AG09309 (cell line): Measurements from ENCODE around the gene SLC35A4.
"Not testable (repeated sequence)": the region's sequence is repeated elsewhere in the genome, so short reads cannot be mapped to it uniquely, and the experiment has no call there.

Experiments used
- DNase-seq: peaks from one replicate; pipeline ENCODE4 v3.0.0-alpha.2; 2010; ENCODE audit warnings: low read depth
- H3K4me3 ChIP-seq: 2 replicates; pipeline ENCODE4 v1.5.1; 2011; ENCODE audit warnings: mild to moderate bottlenecking, low read depth, low read length, moderate library complexity; ENCODE audit not compliant: control insufficient read depth
- CTCF ChIP-seq: IDR thresholded peaks from 2 replicates; pipeline ENCODE4 v1.5.1; 2011; ENCODE audit warnings: mild to moderate bottlenecking, low read depth, low read length, inconsistent platforms; ENCODE audit not compliant: insufficient read depth, control insufficient read depth; ENCODE audit errors: missing control alignments

The SLC35A4 gene

GRCh38 chr5:140576776-140577201 lies 12.2 kb downstream of the SLC35A4 start:
- no peak for DNase-seq
- TF ChIP-seq CTCF: no peak

GRCh38 chr5:140579188-140579747 lies 14.6 kb downstream of the SLC35A4 start:
- H3K4me3 ChIP-seq, DNase-seq: not testable (repeated sequence)

More at GRCh38 chr5:140576776-140577201, 12.2 kb downstream of the SLC35A4 start:
- H3K4me3 ChIP-seq: no peak overlapping the region

- TF ChIP-seq CTCF: no peak
- no peak overlapping the region for H3K4me3 ChIP-seq
- no peak for DNase-seq
These were observed 22.9 kb downstream of the SLC35A4 start for GRCh38 chr5:140587495-140587894.

- no peak for DNase-seq
- no peak for TF ChIP-seq CTCF
- no peak overlapping the region for H3K4me3 ChIP-seq
These were observed 23.9 kb downstream of the SLC35A4 start for GRCh38 chr5:140588311-140589070.

GRCh38 chr5:140590861-140591260 lies 26.2 kb downstream of the SLC35A4 start:
- DNase-seq: no peak
- H3K4me3 ChIP-seq: no peak overlapping the region
- no peak for TF ChIP-seq CTCF

GRCh38 chr5:140591747-140592372 lies 27.2 kb downstream of the SLC35A4 start:
- no peak overlapping the region for H3K4me3 ChIP-seq
- TF ChIP-seq CTCF: no peak
- peak; percentile 27 for DNase-seq

- not testable (repeated sequence) for H3K4me3 ChIP-seq, DNase-seq
These were observed 28.4 kb downstream of the SLC35A4 start for GRCh38 chr5:140593070-140593469.
